ENCODE results near the gene RYR3.

Gene RYR3

GRCh38 chr15:33382491-33382890, 71.7 kb downstream of the RYR3 start:
- DNase-seq (ENCODE audit: low spot score) (no peak), FAIRE-seq (no peak)

- DNase-seq (ENCODE audit: low spot score), result no peak
- no peak for FAIRE-seq
Observed at GRCh38 chr15:33384307-33384706, 73.5 kb downstream of the RYR3 start.

GRCh38 chr15:33392453-33392852, 81.7 kb downstream of the RYR3 start:
- no peak for FAIRE-seq
- no peak for DNase-seq (ENCODE audit: low spot score)

- no peak for FAIRE-seq
- no peak for DNase-seq (ENCODE audit: low spot score)
Observed at GRCh38 chr15:33393546-33393945, 82.8 kb downstream of the RYR3 start.

- DNase-seq (ENCODE audit: low spot score), result no peak
Observed at GRCh38 chr15:33395321-33395720, 84.6 kb downstream of the RYR3 start.

GRCh38 chr15:33395846-33396245, 85.1 kb downstream of the RYR3 start:
- FAIRE-seq, result no peak
- no peak for DNase-seq (ENCODE audit: low spot score)

More at GRCh38 chr15:33395321-33395720, 84.6 kb downstream of the RYR3 start:
- FAIRE-seq, result no peak

GRCh38 chr15:33396475-33396874, 85.7 kb downstream of the RYR3 start:
- DNase-seq (ENCODE audit: low spot score) (no peak), FAIRE-seq (no peak)

GRCh38 chr15:33398555-33398954, 87.8 kb downstream of the RYR3 start:
- DNase-seq (ENCODE audit: low spot score) (no peak), FAIRE-seq (no peak)

GRCh38 chr15:33400941-33401340, 90.2 kb downstream of the RYR3 start:
- no peak for DNase-seq (ENCODE audit: low spot score)
- FAIRE-seq, result no peak

- no peak for DNase-seq (ENCODE audit: low spot score)
- FAIRE-seq, result no peak
Observed at GRCh38 chr15:33402600-33402999, 91.8 kb downstream of the RYR3 start.

GRCh38 chr15:33405096-33405495, 94.3 kb downstream of the RYR3 start:
- no peak for FAIRE-seq

GRCh38 chr15:33411596-33412540, 101.1 kb downstream of the RYR3 start:
- DNase-seq (ENCODE audit: low spot score) (no peak), FAIRE-seq (no peak)

More at GRCh38 chr15:33405096-33405495, 94.3 kb downstream of the RYR3 start:
- no peak for DNase-seq (ENCODE audit: low spot score)

GRCh38 chr15:33419701-33420100, 108.9 kb downstream of the RYR3 start:
- no peak for DNase-seq (ENCODE audit: low spot score)
- no peak for FAIRE-seq

GRCh38 chr15:33424025-33424424, 113.3 kb downstream of the RYR3 start:
- DNase-seq (ENCODE audit: low spot score) (no peak), FAIRE-seq (no peak)

- FAIRE-seq, result no peak
Observed at GRCh38 chr15:33425142-33425541, 114.4 kb downstream of the RYR3 start.

GRCh38 chr15:33430577-33430976, 119.8 kb downstream of the RYR3 start:
- DNase-seq (ENCODE audit: low spot score) (no peak), FAIRE-seq (no peak)

More at GRCh38 chr15:33425142-33425541, 114.4 kb downstream of the RYR3 start:
- no peak for DNase-seq (ENCODE audit: low spot score)

- DNase-seq (ENCODE audit: low spot score), result no peak
Observed at GRCh38 chr15:33433821-33434220, 123.1 kb downstream of the RYR3 start.

GRCh38 chr15:33438396-33438795, 127.6 kb downstream of the RYR3 start:
- FAIRE-seq, result no peak
- DNase-seq (ENCODE audit: low spot score), result no peak

More at GRCh38 chr15:33433821-33434220, 123.1 kb downstream of the RYR3 start:
- no peak for FAIRE-seq

- DNase-seq (ENCODE audit: low spot score), result no peak
- FAIRE-seq, result no peak
Observed at GRCh38 chr15:33440900-33441299, 130.1 kb downstream of the RYR3 start.

- FAIRE-seq (no peak), DNase-seq (ENCODE audit: low spot score) (no peak)
Observed at GRCh38 chr15:33442449-33442848, 131.7 kb downstream of the RYR3 start.

- DNase-seq (ENCODE audit: low spot score) (no peak), FAIRE-seq (no peak)
Observed at GRCh38 chr15:33443708-33444107, 132.9 kb downstream of the RYR3 start.

GRCh38 chr15:33445984-33446383, 135.2 kb downstream of the RYR3 start:
- FAIRE-seq (no peak), DNase-seq (ENCODE audit: low spot score) (no peak)

- FAIRE-seq (no peak), DNase-seq (ENCODE audit: low spot score) (no peak)
Observed at GRCh38 chr15:33448151-33448550, 137.4 kb downstream of the RYR3 start.

Data from urothelium cell line (cell line).